SK-N-MC (cell line): ENCODE data around the gene TNFSF9.
"Not testable (repeated sequence)": the region's sequence is repeated elsewhere in the genome, so short reads cannot be mapped to it uniquely, and the experiment has no call there.

Source experiments
- DNase-seq: peaks from one replicate; pipeline ENCODE4 v3.0.0-alpha.2; 2011; ENCODE audit warnings: low read depth, low spot score
- H3K27ac ChIP-seq: fragments of 200-600 bp; sonication (generic); 2 replicates; pipeline ENCODE4 v1.5.1; 2016; ENCODE audit warnings: mixed run types
- H3K36me3 ChIP-seq: fragments of 200-600 bp; sonication (generic); 2 replicates; pipeline ENCODE4 v1.6.1; 2017; ENCODE audit warnings: antibody characterized with exemption, low read length, mixed read lengths; ENCODE audit not compliant: insufficient read depth
- H3K4me3 ChIP-seq: fragments of 200-600 bp; sonication (generic); 2 replicates; pipeline ENCODE4 v1.5.1; 2016
- H3K9ac ChIP-seq: fragments of 200-600 bp; sonication (generic); 2 replicates; pipeline ENCODE4 v1.8.0; 2017; ENCODE audit warnings: mixed run types, mixed read lengths; ENCODE audit not compliant: insufficient read length
- H3K9me3 ChIP-seq: fragments of 200-600 bp; sonication (generic); 2 replicates; pipeline ENCODE4 v1.6.1; 2017; ENCODE audit warnings: low read depth, mild to moderate bottlenecking, antibody characterized with exemption, low read length, moderate library complexity, mixed read lengths
- EZH2 ChIP-seq: fragments of 200-600 bp; sonication (generic); IDR thresholded peaks from one replicate; pipeline ENCODE4 v1.6.1; 2017; ENCODE audit warnings: antibody characterized with exemption
- FOXP2 ChIP-seq: optimal IDR thresholded peaks from 2 replicates; pipeline ENCODE3; 2011; ENCODE audit warnings: mild to moderate bottlenecking, moderate library complexity; ENCODE audit not compliant: insufficient read depth; ENCODE audit errors: extremely low read length, control extremely low read depth
- POLR2AphosphoS5 ChIP-seq: IDR thresholded peaks from 2 replicates; pipeline ENCODE4 v1.6.1; 2012; ENCODE audit warnings: mild to moderate bottlenecking, low read depth, low read length, borderline replicate concordance

TNFSF9 gene

GRCh38 chr19:6535558-6536137, 4.8 kb downstream of the TNFSF9 start:
- Histone ChIP-seq H3K9ac (no peak overlapping the region), H3K36me3 (peaks cover 16% of the 10 kb centered on the region), H3K4me3 (no peak overlapping the region), H3K9me3 (no peaks in the 10 kb centered on the region), H3K27ac (no peak overlapping the region)
- DNase-seq: no peak
- no peak for TF ChIP-seq FOXP2
- TF ChIP-seq EZH2: no peak
- TF ChIP-seq POLR2AphosphoS5: no peak

GRCh38 chr19:6539514-6539913, 8.7 kb downstream of the TNFSF9 start:
- Histone ChIP-seq H3K36me3 (peaks cover 15% of the 10 kb centered on the region), H3K9ac (no peak overlapping the region), H3K4me3 (no peak overlapping the region), H3K9me3 (no peaks in the 10 kb centered on the region), H3K27ac (no peak overlapping the region)
- DNase-seq: no peak
- no peak for TF ChIP-seq POLR2AphosphoS5
- no peak for TF ChIP-seq EZH2
- no peak for TF ChIP-seq FOXP2

- DNase-seq: no peak
- no peak for TF ChIP-seq POLR2AphosphoS5
- no peak for TF ChIP-seq FOXP2
- no peak for TF ChIP-seq EZH2
Measured at GRCh38 chr19:6540918-6541689, 10.3 kb downstream of the TNFSF9 start.

GRCh38 chr19:6543866-6544347, 13.1 kb downstream of the TNFSF9 start:
- Histone ChIP-seq H3K36me3 (no peaks in the 10 kb centered on the region), H3K9me3 (no peaks in the 10 kb centered on the region), H3K27ac (no peak overlapping the region), H3K9ac (no peak overlapping the region), H3K4me3 (no peak overlapping the region)
- TF ChIP-seq EZH2: no peak
- TF ChIP-seq POLR2AphosphoS5: no peak
- no peak for TF ChIP-seq FOXP2
- no peak for DNase-seq

More at GRCh38 chr19:6540918-6541689, 10.3 kb downstream of the TNFSF9 start:
- Histone ChIP-seq H3K36me3 (peaks cover 1% of the 10 kb centered on the region; the same call in 1 of the 2 replicates), H3K9me3 (no peaks in the 10 kb centered on the region), H3K27ac (no peak overlapping the region), H3K9ac (no peak overlapping the region), H3K4me3 (no peak overlapping the region)

GRCh38 chr19:6550679-6551078, 19.9 kb downstream of the TNFSF9 start:
- not testable (repeated sequence) for H3K9me3 ChIP-seq, H3K36me3 ChIP-seq

GRCh38 chr19:6551091-6551490, 20.3 kb downstream of the TNFSF9 start:
- DNase-seq: no peak
- H3K36me3 ChIP-seq: no peaks in the 10 kb centered on the region
- no peak overlapping the region for H3K4me3 ChIP-seq
- H3K27ac ChIP-seq: no peak overlapping the region
- no peaks in the 10 kb centered on the region for H3K9me3 ChIP-seq
- TF ChIP-seq EZH2: no peak
- TF ChIP-seq POLR2AphosphoS5: no peak
- H3K9ac ChIP-seq: no peak overlapping the region

More at GRCh38 chr19:6550679-6551078, 19.9 kb downstream of the TNFSF9 start:
- DNase-seq, H3K27ac ChIP-seq, H3K9ac ChIP-seq, H3K4me3 ChIP-seq: not testable (repeated sequence)

GRCh38 chr19:6551607-6552450, 21.0 kb downstream of the TNFSF9 start:
- DNase-seq: no peak
- TF ChIP-seq POLR2AphosphoS5: no peak
- TF ChIP-seq FOXP2: no peak
- TF ChIP-seq EZH2: no peak
- Histone ChIP-seq H3K9me3 (no peaks in the 10 kb centered on the region), H3K4me3 (no peak overlapping the region), H3K27ac (no peak overlapping the region), H3K36me3 (no peaks in the 10 kb centered on the region), H3K9ac (no peak overlapping the region)

GRCh38 chr19:6556043-6556449, 25.2 kb downstream of the TNFSF9 start:
- no peak for DNase-seq
- Histone ChIP-seq H3K9me3 (no peaks in the 10 kb centered on the region), H3K4me3 (no peak overlapping the region), H3K36me3 (no peaks in the 10 kb centered on the region), H3K27ac (no peak overlapping the region), H3K9ac (no peak overlapping the region)
- no peak for TF ChIP-seq EZH2
- no peak for TF ChIP-seq POLR2AphosphoS5
- no peak for TF ChIP-seq FOXP2
